MM.1S (cell line): ENCODE results near the gene LOX.

Experiments used
- DNase-seq: peaks from one replicate; pipeline ENCODE4 v3.0.0-alpha.2; 2015
- H2AFZ ChIP-seq: fragments of 300-600 bp; sonication (generic); 2 replicates; pipeline ENCODE4 v1.6.0; 2016; ENCODE audit warnings: antibody characterized with exemption, low read length
- H3F3A ChIP-seq: fragments of 300-600 bp; sonication (generic); 2 replicates; pipeline ENCODE4 v1.6.1; 2016; ENCODE audit warnings: mild to moderate bottlenecking, antibody characterized with exemption, low read length, moderate library complexity, mixed read lengths; ENCODE audit not compliant: insufficient read depth
- H3K27ac ChIP-seq: fragments of 300-600 bp; sonication (generic); 2 replicates; pipeline ENCODE4 v1.5.1; 2016; ENCODE audit warnings: mild to moderate bottlenecking, low read length
- H3K27me3 ChIP-seq: fragments of 300-600 bp; sonication (generic); replicated peaks from 2 replicates; pipeline ENCODE4 v1.6.0; 2016; ENCODE audit warnings: low read length; ENCODE audit not compliant: insufficient read depth
- H3K36me3 ChIP-seq: fragments of 300-600 bp; sonication (generic); replicated peaks from 2 replicates; pipeline ENCODE4 v1.6.1; 2016; ENCODE audit warnings: mild to moderate bottlenecking, low read length, mixed read lengths; ENCODE audit not compliant: insufficient read depth
- H3K4me1 ChIP-seq: fragments of 300-600 bp; sonication (generic); 2 replicates; pipeline ENCODE4 v1.6.1; 2016; ENCODE audit warnings: low read length, mixed read lengths
- H3K4me2 ChIP-seq: fragments of 300-600 bp; sonication (generic); 2 replicates; pipeline ENCODE4 v1.6.0; 2016; ENCODE audit warnings: low read depth, low read length
- H3K4me3 ChIP-seq: fragments of 300-600 bp; sonication (generic); 2 replicates; pipeline ENCODE4 v1.5.1; 2016; ENCODE audit warnings: low read length, mixed read lengths
- H3K79me2 ChIP-seq: fragments of 300-600 bp; sonication (generic); 2 replicates; pipeline ENCODE4 v1.6.1; 2016; ENCODE audit warnings: mixed run types, low read length, mixed read lengths
- H3K9ac ChIP-seq: fragments of 300-600 bp; sonication (generic); 2 replicates; pipeline ENCODE4 v1.6.1; 2016; ENCODE audit warnings: low read length, mixed read lengths
- H3K9me2 ChIP-seq: fragments of 300-600 bp; sonication (generic); replicated peaks from 2 replicates; pipeline ENCODE4 v1.6.1; 2016; ENCODE audit warnings: mild to moderate bottlenecking, low read length, mixed read lengths; ENCODE audit not compliant: insufficient read depth
- H3K9me3 ChIP-seq: fragments of 300-600 bp; sonication (generic); replicated peaks from 2 replicates; pipeline ENCODE4 v1.6.1; 2016; ENCODE audit warnings: mild to moderate bottlenecking, low read length, mixed read lengths; ENCODE audit not compliant: insufficient read depth
- H4K20me1 ChIP-seq: fragments of 300-600 bp; sonication (generic); 2 replicates; pipeline ENCODE4 v1.6.1; 2016; ENCODE audit warnings: mild to moderate bottlenecking, low read length, moderate library complexity, mixed read lengths; ENCODE audit not compliant: insufficient read depth
- EZH2 ChIP-seq: fragments of 300-600 bp; sonication (generic); optimal IDR thresholded peaks from 2 replicates; pipeline ENCODE3; 2017; ENCODE audit warnings: low read depth, mild to moderate bottlenecking, antibody characterized with exemption, low read length, mixed read lengths
- EZH2phosphoT487 ChIP-seq: fragments of 300-600 bp; sonication (generic); IDR thresholded peaks from 2 replicates; pipeline ENCODE4 v1.6.1; 2018; ENCODE audit warnings: antibody characterized with exemption, low read length
- TF ChIP-seq, protein P1 (sequence below): fragments of 300-600 bp; sonication (generic); IDR thresholded peaks from 2 replicates; pipeline ENCODE4 v1.5.1; 2016; ENCODE audit warnings: antibody characterized with exemption, low read length, mixed read lengths

The LOX gene

DNA sequence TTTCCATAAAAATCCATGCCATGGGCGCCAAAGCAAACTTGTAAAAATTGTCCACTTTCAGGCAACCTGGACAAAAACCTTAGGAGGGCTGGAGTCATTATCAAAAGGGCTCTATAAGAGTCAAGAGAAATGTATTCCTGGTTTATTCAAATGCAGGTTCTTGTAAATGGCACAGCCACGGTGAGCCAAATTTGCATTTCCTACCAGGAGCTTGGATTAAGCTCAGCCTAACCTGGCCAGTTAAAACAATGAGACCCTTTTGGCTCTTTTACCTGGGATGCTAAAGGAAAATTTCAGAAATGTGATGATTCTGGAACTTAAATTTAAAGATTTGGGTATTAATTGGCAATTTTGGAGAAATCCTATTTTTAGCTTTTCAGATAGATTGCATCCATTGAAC is 42.4 kb upstream of the LOX start:
- H3K4me1 ChIP-seq = no peaks in the 10 kb centered on the region
- no peaks in the 10 kb centered on the region for H3K36me3 ChIP-seq
- H3K9ac ChIP-seq = no peak overlapping the region
- H3K27me3 ChIP-seq = no peaks in the 10 kb centered on the region
- H3K4me2 ChIP-seq = no peak overlapping the region
- no peak overlapping the region for H3K27ac ChIP-seq
- no peaks in the 10 kb centered on the region for H3F3A ChIP-seq
- no peak overlapping the region for H3K4me3 ChIP-seq
- H3K79me2 ChIP-seq = no peaks in the 10 kb centered on the region
- H3K9me2 ChIP-seq = no peaks in the 10 kb centered on the region
- TF ChIP-seq EZH2phosphoT487 = no peak
- TF ChIP-seq, protein P1, sequence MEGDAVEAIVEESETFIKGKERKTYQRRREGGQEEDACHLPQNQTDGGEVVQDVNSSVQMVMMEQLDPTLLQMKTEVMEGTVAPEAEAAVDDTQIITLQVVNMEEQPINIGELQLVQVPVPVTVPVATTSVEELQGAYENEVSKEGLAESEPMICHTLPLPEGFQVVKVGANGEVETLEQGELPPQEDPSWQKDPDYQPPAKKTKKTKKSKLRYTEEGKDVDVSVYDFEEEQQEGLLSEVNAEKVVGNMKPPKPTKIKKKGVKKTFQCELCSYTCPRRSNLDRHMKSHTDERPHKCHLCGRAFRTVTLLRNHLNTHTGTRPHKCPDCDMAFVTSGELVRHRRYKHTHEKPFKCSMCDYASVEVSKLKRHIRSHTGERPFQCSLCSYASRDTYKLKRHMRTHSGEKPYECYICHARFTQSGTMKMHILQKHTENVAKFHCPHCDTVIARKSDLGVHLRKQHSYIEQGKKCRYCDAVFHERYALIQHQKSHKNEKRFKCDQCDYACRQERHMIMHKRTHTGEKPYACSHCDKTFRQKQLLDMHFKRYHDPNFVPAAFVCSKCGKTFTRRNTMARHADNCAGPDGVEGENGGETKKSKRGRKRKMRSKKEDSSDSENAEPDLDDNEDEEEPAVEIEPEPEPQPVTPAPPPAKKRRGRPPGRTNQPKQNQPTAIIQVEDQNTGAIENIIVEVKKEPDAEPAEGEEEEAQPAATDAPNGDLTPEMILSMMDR = no peak
- no peaks in the 10 kb centered on the region for H4K20me1 ChIP-seq
- DNase-seq = no peak
- no peak overlapping the region for H2AFZ ChIP-seq
- no peaks in the 10 kb centered on the region for H3K9me3 ChIP-seq

DNA sequence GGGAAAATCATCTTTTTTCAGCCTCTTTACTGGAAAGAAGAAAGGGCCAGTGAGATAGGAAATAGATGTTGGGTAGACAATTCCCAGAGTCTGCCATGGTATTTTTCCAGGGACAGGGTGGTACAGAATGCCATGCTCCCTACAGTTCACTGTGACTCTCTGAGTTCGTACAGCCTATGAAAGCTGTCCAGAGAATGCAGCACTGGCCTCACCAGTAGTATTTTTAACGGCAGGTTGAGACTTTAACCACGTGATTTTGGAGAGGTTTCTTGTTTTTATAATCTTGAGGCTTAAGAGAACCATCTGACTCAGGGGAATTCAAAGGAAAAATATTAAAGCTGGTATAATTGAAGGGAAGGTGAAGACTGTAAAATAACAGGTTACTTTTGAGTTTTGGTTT is 41.1 kb upstream of the LOX start:
- TF ChIP-seq, protein P1 = no peak
- TF ChIP-seq EZH2phosphoT487 (no peak), EZH2 (no peak)
- H2AFZ ChIP-seq = no peak overlapping the region
- no peaks in the 10 kb centered on the region for H3F3A ChIP-seq
- no peaks in the 10 kb centered on the region for H3K36me3 ChIP-seq
- no peak for DNase-seq
- no peaks in the 10 kb centered on the region for H4K20me1 ChIP-seq
- H3K9me2 ChIP-seq = no peaks in the 10 kb centered on the region
- H3K4me2 ChIP-seq = no peak overlapping the region
- H3K79me2 ChIP-seq = no peaks in the 10 kb centered on the region
- H3K4me1 ChIP-seq = no peaks in the 10 kb centered on the region
- no peak overlapping the region for H3K9ac ChIP-seq
- no peaks in the 10 kb centered on the region for H3K27me3 ChIP-seq
- no peak overlapping the region for H3K4me3 ChIP-seq
- H3K27ac ChIP-seq = no peak overlapping the region
- H3K9me3 ChIP-seq = no peaks in the 10 kb centered on the region

DNA sequence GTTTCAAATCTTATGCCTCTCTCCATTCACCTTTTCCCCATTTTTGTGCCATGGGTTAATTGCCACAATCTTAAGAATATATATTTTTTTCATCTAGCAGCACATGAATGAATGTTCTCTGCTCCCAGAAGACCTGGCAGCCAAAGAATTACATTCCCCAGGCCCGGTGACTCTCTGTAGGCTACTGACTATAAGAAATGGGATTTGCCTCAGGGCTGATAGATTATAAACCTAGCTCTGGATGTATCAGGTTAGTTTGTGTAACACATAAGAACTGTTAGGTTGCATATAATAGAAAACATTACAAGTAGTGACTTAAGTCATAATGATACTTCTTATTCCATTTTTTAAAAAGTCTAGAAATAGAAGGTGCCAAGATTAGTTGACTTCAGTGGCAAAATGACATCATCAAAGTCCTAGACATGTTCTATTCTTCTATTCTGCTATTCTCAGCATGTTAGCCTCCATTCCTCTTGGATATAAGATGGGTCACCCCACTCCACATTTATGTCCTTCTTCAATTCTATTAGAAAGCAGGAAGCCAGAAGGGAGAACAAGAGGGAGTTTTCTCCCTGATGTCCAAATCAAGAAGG is 40.4 kb upstream of the LOX start:
- Histone ChIP-seq H2AFZ (no peak overlapping the region), H3K4me2 (no peak overlapping the region), H3K27me3 (no peaks in the 10 kb centered on the region), H3F3A (no peaks in the 10 kb centered on the region), H3K4me3 (no peak overlapping the region), H3K36me3 (no peaks in the 10 kb centered on the region), H3K9me2 (no peaks in the 10 kb centered on the region), H3K4me1 (no peaks in the 10 kb centered on the region), H3K9me3 (no peaks in the 10 kb centered on the region), H3K9ac (no peak overlapping the region), H4K20me1 (no peaks in the 10 kb centered on the region), H3K27ac (no peak overlapping the region), H3K79me2 (no peaks in the 10 kb centered on the region)
- no peak for DNase-seq
- TF ChIP-seq, protein P1 = no peak
- TF ChIP-seq EZH2 (no peak), EZH2phosphoT487 (no peak)
